GM13977 (cell line): ENCODE data around the gene GPSM1.
A peak's percentile ranks its signal among the peaks of the same experiment; 100 is the strongest.

Source experiments
- DNase-seq: peaks from one replicate; pipeline ENCODE4 v3.0.0; 2012; ENCODE audit warnings: low spot score
- CTCF ChIP-seq: IDR thresholded peaks from 2 replicates; pipeline ENCODE4 v1.5.1; 2012; ENCODE audit warnings: mild to moderate bottlenecking, control low read depth; ENCODE audit not compliant: insufficient read depth; ENCODE audit errors: extremely low read depth, missing control alignments
- in situ Hi-C: fragments of 300-500 bp; cut with MboI; formaldehyde crosslinking; loops from one replicate; pipeline ENCODE4 v1.12.0; 2022; ENCODE audit warnings: low sequenced_read_pairs, low pct_unique_long_range_greater_than_20kb, mixed read lengths, inconsistent platforms; ENCODE audit not compliant: unreplicated experiment

The GPSM1 gene

GRCh38 chr9:136399176-136400037 is 72.1 kb downstream of the GPSM1 start:
- DNase-seq = peak; percentile 70
- TF ChIP-seq CTCF = no peak
- in situ Hi-C loops = no loop called here

- TF ChIP-seq CTCF = peak; percentile 89
- in situ Hi-C loops = no loop called here
- peak; percentile 98 for DNase-seq
Observed at GRCh38 chr9:136400038-136400834, 72.9 kb downstream of the GPSM1 start, which contains the start of gene SNAPC4. Gene SNAPC4 (minus strand): TSS chr9:136400170. CDS start chr9:136398428, 1,742 bp downstream.

GRCh38 chr9:136401173-136401922 is 74.0 kb downstream of the GPSM1 start:
- DNase-seq = no peak
- no peak for TF ChIP-seq CTCF
- in situ Hi-C loops = no loop called here

- in situ Hi-C loops = no loop called here
- TF ChIP-seq CTCF = no peak
- DNase-seq = no peak
Observed at GRCh38 chr9:136402067-136402466, 74.7 kb downstream of the GPSM1 start.

GRCh38 chr9:136403538-136403914 is 76.2 kb downstream of the GPSM1 start:
- TF ChIP-seq CTCF = no peak
- in situ Hi-C loops = no loop called here
- peak; percentile 82 for DNase-seq

GRCh38 chr9:136403915-136404800 is 76.8 kb downstream of the GPSM1 start:
- TF ChIP-seq CTCF = no peak
- in situ Hi-C loops = no loop called here
- DNase-seq = peak; percentile 80
